ENCODE measurements around the gene BCAP31.
"Not testable (repeated sequence)": the region's sequence is repeated elsewhere in the genome, so short reads cannot be mapped to it uniquely, and the experiment has no call there.

BCAP31 gene

DNA sequence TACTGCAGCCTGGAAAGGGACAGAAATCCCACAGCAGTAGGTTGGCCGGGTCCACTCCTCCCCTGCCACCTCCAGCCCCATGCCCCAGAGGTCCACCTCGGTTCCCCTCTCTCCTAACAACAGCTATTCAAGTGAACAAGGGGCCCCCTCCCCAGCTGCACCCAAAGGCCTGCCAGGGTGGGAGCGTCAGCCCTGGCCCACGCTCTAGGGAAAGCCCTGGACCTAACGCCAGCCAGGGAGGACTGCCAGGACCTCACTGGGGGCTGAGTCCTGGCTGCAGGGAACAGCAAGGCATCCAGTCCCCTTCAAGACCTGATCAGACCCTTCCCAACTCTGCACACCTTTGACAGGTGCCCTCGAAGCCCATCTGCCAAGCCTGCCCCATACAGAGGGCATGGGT lies 23.2 kb downstream of the BCAP31 start:
- TF ChIP-seq CSDC2 (CRISPR knock-in tag; IDR thresholded peaks at IDR 0.05): no peak
- TF ChIP-seq, protein P1, sequence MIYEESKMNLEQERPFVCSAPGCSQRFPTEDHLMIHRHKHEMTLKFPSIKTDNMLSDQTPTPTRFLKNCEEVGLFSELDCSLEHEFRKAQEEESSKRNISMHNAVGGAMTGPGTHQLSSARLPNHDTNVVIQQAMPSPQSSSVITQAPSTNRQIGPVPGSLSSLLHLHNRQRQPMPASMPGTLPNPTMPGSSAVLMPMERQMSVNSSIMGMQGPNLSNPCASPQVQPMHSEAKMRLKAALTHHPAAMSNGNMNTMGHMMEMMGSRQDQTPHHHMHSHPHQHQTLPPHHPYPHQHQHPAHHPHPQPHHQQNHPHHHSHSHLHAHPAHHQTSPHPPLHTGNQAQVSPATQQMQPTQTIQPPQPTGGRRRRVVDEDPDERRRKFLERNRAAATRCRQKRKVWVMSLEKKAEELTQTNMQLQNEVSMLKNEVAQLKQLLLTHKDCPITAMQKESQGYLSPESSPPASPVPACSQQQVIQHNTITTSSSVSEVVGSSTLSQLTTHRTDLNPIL (CRISPR knock-in tag; IDR thresholded peaks at IDR 0.05; ENCODE audit: low read depth): no peak
- TF ChIP-seq ZFP30 (CRISPR knock-in tag; IDR thresholded peaks at IDR 0.05): no peak
- TF ChIP-seq ESRRG (CRISPR knock-in tag; IDR thresholded peaks at IDR 0.05): no peak
- no peak for TF ChIP-seq ZNF70 (CRISPR knock-in tag; IDR thresholded peaks at IDR 0.05)
- TF ChIP-seq TOX (CRISPR knock-in tag; IDR thresholded peaks at IDR 0.05; ENCODE audit: borderline replicate concordance): no peak
- TF ChIP-seq ZC3H10 (CRISPR knock-in tag; IDR thresholded peaks at IDR 0.05): no peak
- no peak for TF ChIP-seq ZNF565 (CRISPR knock-in tag; conservative IDR thresholded peaks at IDR 0.05; ENCODE audit: low read depth)
- TF ChIP-seq, protein P2, sequence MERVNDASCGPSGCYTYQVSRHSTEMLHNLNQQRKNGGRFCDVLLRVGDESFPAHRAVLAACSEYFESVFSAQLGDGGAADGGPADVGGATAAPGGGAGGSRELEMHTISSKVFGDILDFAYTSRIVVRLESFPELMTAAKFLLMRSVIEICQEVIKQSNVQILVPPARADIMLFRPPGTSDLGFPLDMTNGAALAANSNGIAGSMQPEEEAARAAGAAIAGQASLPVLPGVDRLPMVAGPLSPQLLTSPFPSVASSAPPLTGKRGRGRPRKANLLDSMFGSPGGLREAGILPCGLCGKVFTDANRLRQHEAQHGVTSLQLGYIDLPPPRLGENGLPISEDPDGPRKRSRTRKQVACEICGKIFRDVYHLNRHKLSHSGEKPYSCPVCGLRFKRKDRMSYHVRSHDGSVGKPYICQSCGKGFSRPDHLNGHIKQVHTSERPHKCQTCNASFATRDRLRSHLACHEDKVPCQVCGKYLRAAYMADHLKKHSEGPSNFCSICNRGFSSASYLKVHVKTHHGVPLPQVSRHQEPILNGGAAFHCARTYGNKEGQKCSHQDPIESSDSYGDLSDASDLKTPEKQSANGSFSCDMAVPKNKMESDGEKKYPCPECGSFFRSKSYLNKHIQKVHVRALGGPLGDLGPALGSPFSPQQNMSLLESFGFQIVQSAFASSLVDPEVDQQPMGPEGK (CRISPR knock-in tag; IDR thresholded peaks at IDR 0.05; ENCODE audit: borderline replicate concordance): no peak
- ATAC-seq: no peak

DNA sequence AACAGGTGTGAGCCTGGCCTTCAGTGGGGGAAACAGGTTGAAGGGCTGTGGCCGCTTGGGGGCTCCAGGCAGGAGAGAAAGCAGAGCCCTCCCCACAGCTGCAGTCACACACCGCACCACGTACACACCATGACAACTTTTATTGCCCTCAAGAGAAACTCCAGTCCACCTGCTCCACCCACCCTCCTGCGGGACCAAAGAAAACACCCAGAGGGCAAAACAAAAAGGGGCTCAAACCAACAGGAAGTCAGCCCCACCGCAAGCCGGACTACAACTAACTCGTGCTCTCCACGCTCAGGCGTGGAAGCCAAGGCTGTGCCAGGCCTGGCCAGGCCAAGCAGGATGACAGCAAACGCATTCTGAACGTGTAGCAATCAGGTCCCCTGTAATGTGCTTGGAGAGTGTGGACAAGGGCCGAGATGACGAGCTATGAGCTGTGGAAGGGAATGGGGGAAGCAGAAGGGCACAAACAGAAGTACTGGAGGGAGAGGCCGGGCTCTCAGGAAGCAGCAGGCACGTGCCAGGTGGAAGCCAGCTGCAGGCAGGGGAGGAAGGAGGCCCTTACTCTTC lies 23.7 kb downstream of the BCAP31 start:
- ATAC-seq: no peak
- TF ChIP-seq SNAI2 (CRISPR knock-in tag; IDR thresholded peaks at IDR 0.05) (no peak), ZNF70 (CRISPR knock-in tag; IDR thresholded peaks at IDR 0.05) (no peak), TSHZ2 (CRISPR knock-in tag; IDR thresholded peaks at IDR 0.05) (no peak), ZC3H10 (CRISPR knock-in tag; IDR thresholded peaks at IDR 0.05) (no peak)

DNA sequence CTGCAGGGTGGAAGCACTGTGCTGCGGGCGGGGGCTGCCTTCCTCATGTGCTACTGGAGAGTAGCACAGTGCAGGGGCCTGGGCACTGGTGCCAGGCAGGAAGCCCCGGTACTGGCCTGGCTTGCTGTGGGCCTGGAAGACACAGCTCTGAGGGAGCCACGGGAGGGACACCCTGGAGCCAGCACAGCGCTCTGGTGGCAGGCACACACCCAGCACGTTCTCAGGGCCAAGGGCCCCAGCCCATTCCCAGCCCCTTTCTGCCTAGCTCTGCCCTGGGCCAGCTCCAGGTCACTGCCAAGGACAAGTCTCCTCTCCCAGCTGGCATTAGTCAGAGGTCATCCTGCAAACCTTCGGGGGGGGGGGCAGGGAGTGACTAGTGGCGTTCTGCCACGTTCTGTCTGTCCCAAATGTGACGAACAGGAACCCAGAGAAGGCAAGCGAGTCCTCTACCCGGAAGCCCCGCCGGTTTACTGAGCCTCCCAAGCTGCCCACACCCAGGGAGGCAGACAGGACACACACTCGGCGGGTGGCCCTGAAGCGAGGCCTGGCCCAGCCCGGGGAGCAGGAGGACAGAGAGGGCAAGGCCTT lies 24.3 kb downstream of the BCAP31 start:
- ATAC-seq: not testable (repeated sequence)

- ATAC-seq: not testable (repeated sequence)
Observed at GRCh38 chrX:153699210-153699783, 24.9 kb downstream of the BCAP31 start.

DNA sequence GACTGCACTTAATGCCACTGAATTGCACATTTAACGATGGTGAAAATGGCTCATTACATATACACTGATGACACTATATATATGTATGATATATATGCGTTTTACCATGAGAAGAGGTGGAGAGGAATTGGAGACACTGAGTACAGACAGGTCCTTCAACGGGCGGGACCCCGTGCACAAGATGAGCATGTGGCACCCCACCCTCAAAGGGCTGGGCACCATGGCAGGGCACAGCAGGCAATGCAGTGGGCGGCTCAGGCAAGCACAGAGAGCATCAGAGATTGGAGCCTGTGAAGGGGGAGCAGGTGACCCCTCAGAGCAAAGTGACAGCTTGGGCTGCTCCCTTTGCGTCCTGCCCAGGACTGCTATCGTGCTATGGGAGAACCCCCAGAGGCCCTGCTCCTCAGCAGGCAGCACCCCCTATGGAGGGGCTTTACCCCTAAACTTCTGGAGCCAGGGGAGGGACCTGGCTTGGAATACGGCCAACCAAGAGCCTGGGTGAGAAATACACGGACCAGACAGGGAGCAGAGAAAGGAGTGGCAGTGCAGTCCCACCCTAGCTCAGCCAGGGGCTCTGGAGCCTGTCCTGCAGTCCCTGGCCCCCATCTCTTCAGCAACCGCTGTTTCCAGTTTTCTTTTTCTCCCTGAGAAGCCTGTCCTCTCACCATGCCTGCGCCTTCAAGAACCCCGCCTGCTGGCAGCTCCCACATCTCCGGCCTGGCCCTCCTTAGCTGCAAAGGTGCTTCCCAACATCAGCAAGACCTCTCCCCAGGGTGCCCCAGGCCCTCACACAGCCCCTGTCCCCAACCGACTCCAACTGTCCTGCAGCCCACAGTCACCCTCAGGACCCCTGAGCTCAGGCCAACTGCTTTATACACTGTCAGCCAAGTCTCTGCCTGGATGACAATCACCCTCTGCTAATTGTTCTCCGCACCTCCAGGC lies 26.0 kb downstream of the BCAP31 start:
- no peak for TF ChIP-seq ZNF565 (CRISPR knock-in tag; conservative IDR thresholded peaks at IDR 0.05; ENCODE audit: low read depth)
- TF ChIP-seq RARB (CRISPR knock-in tag; IDR thresholded peaks at IDR 0.05): no peak
- no peak for TF ChIP-seq BACH2 (CRISPR knock-in tag; IDR thresholded peaks at IDR 0.05; ENCODE audit: borderline replicate concordance)
- TF ChIP-seq, protein P3, sequence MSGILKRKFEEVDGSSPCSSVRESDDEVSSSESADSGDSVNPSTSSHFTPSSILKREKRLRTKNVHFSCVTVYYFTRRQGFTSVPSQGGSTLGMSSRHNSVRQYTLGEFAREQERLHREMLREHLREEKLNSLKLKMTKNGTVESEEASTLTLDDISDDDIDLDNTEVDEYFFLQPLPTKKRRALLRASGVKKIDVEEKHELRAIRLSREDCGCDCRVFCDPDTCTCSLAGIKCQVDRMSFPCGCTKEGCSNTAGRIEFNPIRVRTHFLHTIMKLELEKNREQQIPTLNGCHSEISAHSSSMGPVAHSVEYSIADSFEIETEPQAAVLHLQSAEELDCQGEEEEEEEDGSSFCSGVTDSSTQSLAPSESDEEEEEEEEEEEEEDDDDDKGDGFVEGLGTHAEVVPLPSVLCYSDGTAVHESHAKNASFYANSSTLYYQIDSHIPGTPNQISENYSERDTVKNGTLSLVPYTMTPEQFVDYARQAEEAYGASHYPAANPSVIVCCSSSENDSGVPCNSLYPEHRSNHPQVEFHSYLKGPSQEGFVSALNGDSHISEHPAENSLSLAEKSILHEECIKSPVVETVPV (CRISPR knock-in tag; IDR thresholded peaks at IDR 0.05): no peak
- TF ChIP-seq ZC3H10 (CRISPR knock-in tag; IDR thresholded peaks at IDR 0.05): no peak
- TF ChIP-seq ARNTL (CRISPR knock-in tag; IDR thresholded peaks at IDR 0.05; ENCODE audit: borderline replicate concordance, low read depth): no peak
- no peak for TF ChIP-seq ISL1 (CRISPR knock-in tag; IDR thresholded peaks at IDR 0.05)
- no peak for TF ChIP-seq ZFP3 (CRISPR knock-in tag; IDR thresholded peaks at IDR 0.05)
- no peak for TF ChIP-seq SNAI2 (CRISPR knock-in tag; IDR thresholded peaks at IDR 0.05)
- ATAC-seq: no peak

GRCh38 chrX:153696986-153697722 lies 27.0 kb downstream of the BCAP31 start:
- ATAC-seq: not testable (repeated sequence)

DNA sequence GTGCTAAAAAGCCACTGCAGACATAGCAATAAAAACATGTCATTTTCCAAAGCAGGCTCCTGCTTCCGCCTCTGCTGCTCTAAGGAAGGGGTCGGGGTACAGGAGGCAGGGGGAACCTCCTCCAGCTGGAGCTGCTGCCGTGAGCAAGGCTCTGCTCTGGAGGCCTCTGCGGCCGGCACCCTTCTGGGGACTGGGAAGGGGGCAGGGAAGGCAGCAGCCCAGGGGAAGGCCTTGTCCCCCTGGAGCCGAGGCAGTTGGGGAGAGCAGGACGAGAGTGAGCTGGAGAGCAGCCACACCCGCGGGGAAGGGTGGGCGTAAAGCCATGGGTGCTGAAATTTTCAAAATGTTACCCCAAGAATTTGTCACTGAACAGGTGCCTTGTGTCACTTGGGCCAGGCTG lies 27.6 kb downstream of the BCAP31 start:
- ATAC-seq: not testable (repeated sequence)
